K562 (cell line): ENCODE measurements around the gene SHISA7. TPM values are rescaled to one million over a fixed set of nuclear protein-coding genes. Genes with fewer than 3 reads are reported as not detected.
A peak's percentile ranks its signal among the peaks of the same experiment; 100 is the strongest.

Source experiments
- ATAC-seq: fragments of 200-7000 bp; cut with Tn5 transposase; 3 replicates; pipeline ENCODE4 v1.9.1; 2020; ENCODE audit warnings: moderate library complexity
- BruUV-seq: library from RNA; stranded (reverse); fragments of 400-500 nt; replicated peaks from 2 replicates; lab custom pipeline; 2021; lab: Mats Ljungman, UMichigan
- CTCF ChIA-PET: fragments of 300-600 bp; formaldehyde crosslinking; extraction: SDS; loops from one replicate; lab custom pipeline; 2021; ENCODE audit warnings: low intra/inter-chr PET ratio; lab: Yijun Ruan, JAX
- POLR2A ChIA-PET: fragments of 300-600, 350-650 bp; sonication (Branson Sonifier 250); formaldehyde crosslinking; extraction: SDS; loops from one replicate; lab custom pipeline; 2021; ENCODE audit warnings: antibody characterized with exemption, inconsistent platforms; lab: Yijun Ruan, JAX
- DNase-seq, 4 experiments: peaks; one replicate each; pipeline versions ENCODE4 v3.0.0 to v3.0.0-alpha.2; 2011 to 2018; ENCODE audit warnings: low spot score in 3 of 4, mixed read lengths in 3 of 4; ENCODE audit errors: extremely low read depth in 1 of 4
- FAIRE-seq: peaks from 2 replicates; lab custom pipeline; 2011; peaks lifted over from hg19 to GRCh38; lab: Jason Lieb, UNC
- H2AFZ ChIP-seq: 2 replicates; pipeline ENCODE4 v1.6.0; 2011; ENCODE audit warnings: low read depth, low read length, control low read depth, inconsistent platforms
- H3K27ac ChIP-seq: fragments of 200-600 bp; 3 replicates; pipeline ENCODE4 v1.8.0; 2011; ENCODE audit warnings: low read depth, mild to moderate bottlenecking, control low read depth, inconsistent platforms, low read length, moderate library complexity, mixed read lengths; ENCODE audit errors: extremely low read depth
- H3K27me3 ChIP-seq, 2 experiments: fragments of 300-600 bp in 1 of 2; 2 replicates in 1 of 2; 3 replicates in 1 of 2; pipeline versions ENCODE4 v1.6.0 to v1.8.0; 2011; ENCODE audit warnings: inconsistent platforms in 2 of 2, low read length in 2 of 2, mild to moderate bottlenecking in 1 of 2, mixed read lengths in 1 of 2, moderate library complexity in 1 of 2; ENCODE audit not compliant: control insufficient read depth in 2 of 2, insufficient read depth in 2 of 2
- H3K36me3 ChIP-seq: fragments of 300-600 bp; 3 replicates; pipeline ENCODE4 v1.8.0; 2011; ENCODE audit warnings: mild to moderate bottlenecking, low read length, inconsistent platforms; ENCODE audit not compliant: control insufficient read depth, insufficient read depth
- H3K4me1 ChIP-seq, 2 experiments: fragments of 200-600 bp in 1 of 2; replicated peaks in 1 of 2; 2 replicates in 1 of 2; 3 replicates in 1 of 2; pipeline versions ENCODE4 v1.5.1 to v1.8.0; 2011; ENCODE audit warnings: inconsistent platforms in 2 of 2, low read length in 2 of 2, mild to moderate bottlenecking in 1 of 2, mixed read lengths in 1 of 2, moderate library complexity in 1 of 2; ENCODE audit not compliant: control insufficient read depth in 2 of 2, insufficient read depth in 2 of 2
- H3K4me2 ChIP-seq: 2 replicates; pipeline ENCODE4 v1.6.1; 2011; ENCODE audit warnings: low read length, control low read depth, inconsistent platforms, mixed read lengths; ENCODE audit not compliant: insufficient read depth
- H3K4me3 ChIP-seq: fragments of 200-600 bp; sonication (generic), shearing (Covaris generic); 2 replicates; pipeline ENCODE4 v1.5.1; 2016; ENCODE audit warnings: control low read depth, inconsistent platforms
- H3K79me2 ChIP-seq: fragments of 200-600 bp; 3 replicates; pipeline ENCODE4 v1.8.0; 2011; ENCODE audit warnings: low read length, inconsistent platforms; ENCODE audit not compliant: control insufficient read depth, insufficient read depth
- H3K9ac ChIP-seq, 2 experiments: 2 replicates each; pipeline versions ENCODE4 v1.6.0 to v1.6.1; 2011; ENCODE audit warnings: low read depth in 2 of 2, low read length in 2 of 2, control low read depth in 1 of 2, inconsistent platforms in 1 of 2, mild to moderate bottlenecking in 1 of 2, mixed read lengths in 1 of 2; ENCODE audit not compliant: insufficient read depth in 1 of 2
- H3K9me1 ChIP-seq: one replicate; pipeline ENCODE4 v1.6.0; 2011; ENCODE audit warnings: inconsistent platforms, mild to moderate bottlenecking, low read length, moderate library complexity; ENCODE audit not compliant: control insufficient read depth, insufficient read depth
- H3K9me3 ChIP-seq: replicated peaks from 2 replicates; pipeline ENCODE4 v1.5.1; 2011; ENCODE audit warnings: low read depth, low read length, inconsistent platforms; ENCODE audit not compliant: control insufficient read depth, insufficient read depth
- H4K20me1 ChIP-seq: replicated peaks from 2 replicates; pipeline ENCODE4 v1.6.1; 2011; ENCODE audit warnings: low read length, inconsistent platforms, mixed read lengths; ENCODE audit not compliant: control insufficient read depth, insufficient read depth
- BCOR ChIP-seq: fragments of 450-650 bp; IDR thresholded peaks from 2 replicates; pipeline ENCODE4 v1.6.1; 2016
- ETV1 ChIP-seq: fragments of 450-650 bp; conservative IDR thresholded peaks from 2 replicates; pipeline ENCODE4 v1.6.1; 2016; ENCODE audit warnings: missing genetic modification characterization, control low read depth, low read depth, missing compliant biosample characterization
- ETV5 ChIP-seq: sonication (generic); formaldehyde crosslinking; IDR thresholded peaks from 2 replicates; pipeline ENCODE4 v1.4.0; 2020; ENCODE audit warnings: low read depth, mild to moderate bottlenecking, missing genetic modification reagents
- IRF2 ChIP-seq: sonication (generic); formaldehyde crosslinking; IDR thresholded peaks from 2 replicates; pipeline ENCODE4 v1.8.1; 2022; ENCODE audit warnings: mild to moderate bottlenecking, missing genetic modification reagents
- KDM1A ChIP-seq, 2 experiments: fragments of 450-650 bp; IDR thresholded peaks; 2 replicates each; pipeline ENCODE4 v1.6.1; 2016; ENCODE audit warnings: mild to moderate bottlenecking in 2 of 2
- KDM4B ChIP-seq, 2 experiments: fragments of 450-650 bp in 1 of 2; sonication (generic) in 1 of 2; IDR thresholded peaks; 2 replicates each; pipeline ENCODE4 v1.6.1; 2016 to 2017; ENCODE audit warnings: borderline replicate concordance in 2 of 2, antibody characterized with exemption in 1 of 2, low read depth in 1 of 2, mild to moderate bottlenecking in 1 of 2
- RBM25 ChIP-seq: fragments of 200-400 bp; formaldehyde crosslinking; IDR thresholded peaks from 2 replicates; pipeline ENCODE4 v1.6.1; 2018; ENCODE audit warnings: low read length, low read depth, moderate library complexity; ENCODE audit not compliant: severe bottlenecking
- ZBTB33 ChIP-seq: sonication (generic); formaldehyde crosslinking; IDR thresholded peaks from 2 replicates; pipeline ENCODE4 v1.8.1; 2023; ENCODE audit warnings: mild to moderate bottlenecking, missing genetic modification reagents
- ZFP36 ChIP-seq: fragments of 150-350 bp; IDR thresholded peaks from 2 replicates; pipeline ENCODE4 v1.6.1; 2018; ENCODE audit warnings: low read length, low read depth; ENCODE audit not compliant: partially characterized antibody
- WGBS: fragments of 100-300 bp; shearing (Covaris generic); methylation state at CpG from one replicate; pipeline ENCODE4 v1.1.6; 2016; ENCODE audit warnings: low coverage, mixed read lengths; ENCODE audit not compliant: insufficient coverage; ENCODE audit errors: missing lambda C conversion rate; 5-methylcytosine and 5-hydroxymethylcytosine counted together
- in situ Hi-C: fragments of 300-500 bp; cut with MboI; formaldehyde crosslinking; loops from 4 replicates; pipeline ENCODE4 v1.15.0; 2018; ENCODE audit warnings: inconsistent platforms, mixed read lengths
- intact Hi-C: fragments of 100-400 bp; cut with micrococcal nuclease; formaldehyde crosslinking; loops from 2 replicates; pipeline ENCODE4 v1.14.2; 2022
- polyA plus RNA-seq, 8 experiments: library from polyadenylated mRNA; depleted of rRNA in 4 of 8; stranded (reverse) in 5 of 8; unstranded in 3 of 8; fragments of >200 nt; fragmentation: Nextera tagmentation in 2 of 8; fragmentation: Illumina TruSeq in 1 of 8; extraction: Ambion mirVana in 2 of 8; extraction: Trizol in 1 of 8; gene quantifications; 2 replicates each; pipeline versions ENCODE4 v1.2.1 to v1.2.3, GENCODE V29; 2011 to 2014; ENCODE audit warnings: inconsistent platforms in 1 of 8, missing spikeins in 1 of 8
- total RNA-seq, 7 experiments: library from RNA; depleted of rRNA in 6 of 7; stranded (reverse); fragments of >200 nt in 6 of 7; fragmentation: Illumina TruSeq in 2 of 7; extraction: Trizol in 2 of 7; gene quantifications; 2 replicates each; pipeline versions ENCODE4 v1.2.1 to v1.2.3, GENCODE V29; 2011 to 2021; ENCODE audit warnings: low replicate concordance in 1 of 7

Gene SHISA7
- total and polyA plus RNA-seq, 9 of the 15 experiments (the other 6 are each of a cell fraction or from before 2014, with no cell fraction given): 0.01 to 0.40 (median 0.07) TPM

GRCh38 chr19:55382522-55383054, 60.5 kb downstream of the SHISA7 start:
- in situ Hi-C loops: no loop called here
- 94% methylated on average over 3 of the region's 3 CpGs for WGBS
- Histone ChIP-seq H2AFZ (no peak overlapping the region), H4K20me1 (peaks cover 15% of the 10 kb centered on the region), H3K27ac (peak overlapping the region; percentile 73), H3K36me3 (peaks cover 16% of the 10 kb centered on the region), H3K27me3 (no peaks in the 10 kb centered on the region), H3K79me2 (peaks cover 50% of the 10 kb centered on the region), H3K4me3 (no peak overlapping the region; the same call in 1 of the 2 replicates), H3K9me3 (no peaks in the 10 kb centered on the region; the same call in 1 of the 2 replicates), H3K4me1 (peaks cover 24 to 44% of the 10 kb centered on the region in 2 experiments), H3K9ac (peak overlapping the region; percentile 78 to 92; a peak in 2 of 4 replicates), H3K4me2 (peak overlapping the region; percentile 87), H3K9me1 (no peaks in the 10 kb centered on the region)
- DNase-seq (no peak), FAIRE-seq (no peak), ATAC-seq (no peak)
- intact Hi-C loops: no loop called here
- ChIA-PET POLR2A (interaction anchor here (0.8 to 12.9 kb wide), 6 partner anchors 9 to 167 kb away, joined by 3 to 195 read pairs (median 8); partner anchors contain the start of gene UBE2S), CTCF (no interaction called here)
- BruUV-seq: no TSS peak
- TF ChIP-seq RBM25 (peak; percentile 80), IRF2 (CRISPR knock-in tag) (0 out of 2 replicates have a peak, but pooled peaks have one; percentile 44), KDM4B (IDR thresholded peaks at IDR 0.05; ENCODE audit: borderline replicate concordance in 2 of 2, low read depth in 1 of 2) (no peak), ETV5 (CRISPR knock-in tag) (0 out of 2 replicates have a peak, but pooled peaks have one; percentile 15), BCOR (peak; percentile 63), ETV1 (tag) (no peak), ZFP36 (peak; percentile 33), ZBTB33 (CRISPR knock-in tag) (0 out of 2 replicates have a peak, but pooled peaks have one; percentile 43), KDM1A (IDR thresholded peaks at IDR 0.05) (0 out of 4 replicates have a peak, but pooled peaks of 1 of the 2 experiments have one; percentile 6)
